SK-N-SH (cell line): ENCODE results near the gene LSS. TPM values are rescaled to one million over a fixed set of nuclear protein-coding genes. Genes with fewer than 3 reads are reported as not detected.

Source experiments
- CTCF ChIA-PET: fragments of 300-600, 350-600 bp; formaldehyde crosslinking; extraction: SDS; loops from one replicate; lab custom pipeline; 2021; lab: Yijun Ruan, JAX
- POLR2A ChIA-PET: fragments of 350-600 bp; sonication (Branson Sonifier 250); formaldehyde crosslinking; extraction: SDS; loops from one replicate; lab custom pipeline; 2020; ENCODE audit warnings: antibody characterized with exemption, inconsistent platforms; lab: Yijun Ruan, JAX
- DNase-seq: peaks from one replicate; pipeline ENCODE4 v3.0.0; 2012
- H2AFZ ChIP-seq: fragments of 200-600 bp; sonication (generic); 2 replicates; pipeline ENCODE4 v1.8.1; 2016; ENCODE audit warnings: antibody characterized with exemption, mild to moderate bottlenecking, low read depth
- H3F3A ChIP-seq: fragments of 200-600 bp; sonication (generic); replicated peaks from 2 replicates; pipeline ENCODE3; 2016; ENCODE audit warnings: antibody characterized with exemption, mild to moderate bottlenecking; ENCODE audit not compliant: insufficient read depth
- H3K27ac ChIP-seq, 2 experiments: fragments of 200-500 bp in 1 of 2; fragments of 200-600 bp in 1 of 2; sonication (Bioruptor generic) in 1 of 2; sonication (generic), shearing (Covaris generic) in 1 of 2; 2 replicates each; pipeline versions ENCODE4 v1.5.1 to v1.6.1; 2014 to 2016; ENCODE audit warnings: low read depth in 2 of 2, inconsistent platforms in 1 of 2, low read length in 1 of 2, mild to moderate bottlenecking in 1 of 2, mixed read lengths in 1 of 2
- H3K27me3 ChIP-seq: fragments of 200-600 bp; sonication (generic), shearing (Covaris generic); 2 replicates; pipeline ENCODE4 v1.6.1; 2016; ENCODE audit warnings: mixed run types; ENCODE audit not compliant: insufficient read depth
- H3K36me3 ChIP-seq, 2 experiments: fragments of 200-500 bp in 1 of 2; fragments of 200-600 bp in 1 of 2; sonication (Bioruptor generic) in 1 of 2; sonication (generic) in 1 of 2; replicated peaks in 1 of 2; 2 replicates each; pipeline versions ENCODE3 to v1.5.1; 2014 to 2016; ENCODE audit warnings: low read length in 1 of 2, mild to moderate bottlenecking in 1 of 2; ENCODE audit not compliant: insufficient read depth in 2 of 2, control insufficient read depth in 1 of 2
- H3K4me1 ChIP-seq, 2 experiments: fragments of 200-500 bp in 1 of 2; fragments of 200-600 bp in 1 of 2; sonication (Bioruptor generic) in 1 of 2; sonication (generic), shearing (Covaris generic) in 1 of 2; 2 replicates each; pipeline versions ENCODE4 v1.5.1 to v1.6.1; 2014 to 2016; ENCODE audit warnings: low read depth in 1 of 2, low read length in 1 of 2, mixed run types in 1 of 2; ENCODE audit not compliant: insufficient read depth in 2 of 2, control insufficient read depth in 1 of 2
- H3K4me2 ChIP-seq: fragments of 200-600 bp; sonication (generic), shearing (Covaris generic); 2 replicates; pipeline ENCODE4 v1.6.1; 2017; ENCODE audit warnings: mixed run types
- H3K4me3 ChIP-seq, 2 experiments: fragments of 200-500 bp in 1 of 2; fragments of 200-600 bp in 1 of 2; sonication (Bioruptor generic) in 1 of 2; sonication (generic), shearing (Covaris generic) in 1 of 2; 2 replicates each; pipeline versions ENCODE4 v1.5.1 to v1.8.1; 2014 to 2016; ENCODE audit warnings: low read depth in 2 of 2, inconsistent platforms in 1 of 2, low read length in 1 of 2, mild to moderate bottlenecking in 1 of 2, mixed read lengths in 1 of 2, moderate library complexity in 1 of 2
- H3K79me2 ChIP-seq: fragments of 200-600 bp; sonication (generic); 2 replicates; pipeline ENCODE4 v1.8.1; 2017; ENCODE audit warnings: mild to moderate bottlenecking; ENCODE audit not compliant: insufficient read depth
- H3K9ac ChIP-seq: fragments of 200-600 bp; sonication (generic); 2 replicates; pipeline ENCODE4 v1.6.1; 2017; ENCODE audit warnings: mixed run types
- H3K9me2 ChIP-seq: fragments of 200-600 bp; sonication (generic); 2 replicates; pipeline ENCODE4 v1.6.1; 2017; ENCODE audit warnings: mixed run types
- H3K9me3 ChIP-seq: fragments of 200-600 bp; sonication (generic); 2 replicates; pipeline ENCODE4 v1.6.1; 2017; ENCODE audit warnings: mixed run types, mild to moderate bottlenecking, moderate library complexity
- H4K20me1 ChIP-seq: fragments of 200-600 bp; sonication (generic); 2 replicates; pipeline ENCODE4 v1.6.1; 2017; ENCODE audit warnings: mild to moderate bottlenecking, mixed run types; ENCODE audit not compliant: insufficient read depth
- CHD2 ChIP-seq: fragments of 150-350 bp; IDR thresholded peaks from 2 replicates; pipeline ENCODE4 v1.6.1; 2018; ENCODE audit warnings: low read length; ENCODE audit not compliant: partially characterized antibody
- ELF1 ChIP-seq: IDR thresholded peaks from 2 replicates; pipeline ENCODE4 v1.4.0; 2012
- FOSL2 ChIP-seq: IDR thresholded peaks from 2 replicates; pipeline ENCODE4 v1.4.0; 2012; ENCODE audit warnings: low read depth, mild to moderate bottlenecking, moderate library complexity, borderline replicate concordance
- FOXJ3 ChIP-seq: sonication (generic); formaldehyde crosslinking; IDR thresholded peaks from 2 replicates; pipeline ENCODE4 v1.5.1; 2020; ENCODE audit warnings: mild to moderate bottlenecking, missing genetic modification reagents
- FOXM1 ChIP-seq: IDR thresholded peaks from 2 replicates; pipeline ENCODE4 v1.4.0; 2012; ENCODE audit warnings: low read depth, mild to moderate bottlenecking
- RCOR1 ChIP-seq: fragments of 150-350 bp; IDR thresholded peaks from 2 replicates; pipeline ENCODE4 v1.6.1; 2017; ENCODE audit warnings: antibody characterized with exemption, low read length
- RXRA ChIP-seq: IDR thresholded peaks from 2 replicates; pipeline ENCODE4 v1.4.0; 2012; ENCODE audit warnings: low read depth, mild to moderate bottlenecking, borderline replicate concordance
- SIN3A ChIP-seq: IDR thresholded peaks from 2 replicates; pipeline ENCODE4 v1.6.1; 2012; ENCODE audit warnings: low read depth, mild to moderate bottlenecking, low read length, moderate library complexity, borderline replicate concordance
- SMC3 ChIP-seq: IDR thresholded peaks from 2 replicates; pipeline ENCODE4 v1.6.1; 2012; ENCODE audit warnings: low read depth, low read length, improper control_type of control experiment
- TAF1 ChIP-seq: IDR thresholded peaks from 2 replicates; pipeline ENCODE4 v1.6.1; 2012; ENCODE audit warnings: low read depth, mild to moderate bottlenecking, low read length, moderate library complexity, borderline replicate concordance
- TCF12 ChIP-seq: IDR thresholded peaks from 2 replicates; pipeline ENCODE4 v1.4.0; 2012
- TEAD4 ChIP-seq: IDR thresholded peaks from 2 replicates; pipeline ENCODE4 v1.4.0; 2012; ENCODE audit warnings: mild to moderate bottlenecking, borderline replicate concordance; ENCODE audit not compliant: insufficient read depth
- YY1 ChIP-seq: IDR thresholded peaks from 2 replicates; pipeline ENCODE4 v1.4.0; 2012; ENCODE audit warnings: low read depth, mild to moderate bottlenecking
- WGBS: methylation state at CpG from one replicate; pipeline ENCODE4 v1.1.6; 2017; ENCODE audit warnings: low lambda C conversion rate; 5-methylcytosine and 5-hydroxymethylcytosine counted together
- polyA plus RNA-seq, 3 experiments: library from polyadenylated mRNA; depleted of rRNA; stranded (reverse); fragments of >200 nt; gene quantifications; 2 replicates each; pipeline ENCODE4 v1.2.3, GENCODE V29; 2012
- TF ChIP-seq, protein P1 (sequence below): IDR thresholded peaks from 2 replicates; pipeline ENCODE4 v1.6.1; 2012; ENCODE audit warnings: mild to moderate bottlenecking, low read depth, low read length, moderate library complexity
- TF ChIP-seq, protein P2 (sequence below): IDR thresholded peaks from 2 replicates; pipeline ENCODE4 v1.4.0; 2012; ENCODE audit warnings: low read depth
- TF ChIP-seq, protein P3 (sequence below): fragments of 150-350 bp; IDR thresholded peaks from 2 replicates; pipeline ENCODE4 v1.6.1; 2017; ENCODE audit warnings: antibody characterized with exemption, low read length, low read depth, borderline replicate concordance
- TF ChIP-seq, protein P4 (sequence below): IDR thresholded peaks from 2 replicates; pipeline ENCODE4; 2012

Gene LSS
- polyA plus RNA-seq, 1 of the 3 experiments (the other 2 are of a cell fraction) = 38.7 TPM

GRCh38 chr21:46187814-46188213, 40.8 kb downstream of the LSS start:
- no peak for DNase-seq
- Histone ChIP-seq H2AFZ (no peak overlapping the region), H3K4me1 (peaks cover 20 to 31% of the 10 kb centered on the region in 2 experiments)
- TF ChIP-seq, protein P1, sequence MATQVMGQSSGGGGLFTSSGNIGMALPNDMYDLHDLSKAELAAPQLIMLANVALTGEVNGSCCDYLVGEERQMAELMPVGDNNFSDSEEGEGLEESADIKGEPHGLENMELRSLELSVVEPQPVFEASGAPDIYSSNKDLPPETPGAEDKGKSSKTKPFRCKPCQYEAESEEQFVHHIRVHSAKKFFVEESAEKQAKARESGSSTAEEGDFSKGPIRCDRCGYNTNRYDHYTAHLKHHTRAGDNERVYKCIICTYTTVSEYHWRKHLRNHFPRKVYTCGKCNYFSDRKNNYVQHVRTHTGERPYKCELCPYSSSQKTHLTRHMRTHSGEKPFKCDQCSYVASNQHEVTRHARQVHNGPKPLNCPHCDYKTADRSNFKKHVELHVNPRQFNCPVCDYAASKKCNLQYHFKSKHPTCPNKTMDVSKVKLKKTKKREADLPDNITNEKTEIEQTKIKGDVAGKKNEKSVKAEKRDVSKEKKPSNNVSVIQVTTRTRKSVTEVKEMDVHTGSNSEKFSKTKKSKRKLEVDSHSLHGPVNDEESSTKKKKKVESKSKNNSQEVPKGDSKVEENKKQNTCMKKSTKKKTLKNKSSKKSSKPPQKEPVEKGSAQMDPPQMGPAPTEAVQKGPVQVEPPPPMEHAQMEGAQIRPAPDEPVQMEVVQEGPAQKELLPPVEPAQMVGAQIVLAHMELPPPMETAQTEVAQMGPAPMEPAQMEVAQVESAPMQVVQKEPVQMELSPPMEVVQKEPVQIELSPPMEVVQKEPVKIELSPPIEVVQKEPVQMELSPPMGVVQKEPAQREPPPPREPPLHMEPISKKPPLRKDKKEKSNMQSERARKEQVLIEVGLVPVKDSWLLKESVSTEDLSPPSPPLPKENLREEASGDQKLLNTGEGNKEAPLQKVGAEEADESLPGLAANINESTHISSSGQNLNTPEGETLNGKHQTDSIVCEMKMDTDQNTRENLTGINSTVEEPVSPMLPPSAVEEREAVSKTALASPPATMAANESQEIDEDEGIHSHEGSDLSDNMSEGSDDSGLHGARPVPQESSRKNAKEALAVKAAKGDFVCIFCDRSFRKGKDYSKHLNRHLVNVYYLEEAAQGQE = no peak
- no peak for TF ChIP-seq ELF1
- TF ChIP-seq CHD2 = no peak
- no peak for TF ChIP-seq YY1
- TF ChIP-seq FOSL2 = no peak
- no peak for TF ChIP-seq FOXM1
- no peak for TF ChIP-seq RCOR1
- TF ChIP-seq FOXJ3 (CRISPR knock-in tag) = no peak
- TF ChIP-seq SMC3 = no peak
- TF ChIP-seq, protein P2, sequence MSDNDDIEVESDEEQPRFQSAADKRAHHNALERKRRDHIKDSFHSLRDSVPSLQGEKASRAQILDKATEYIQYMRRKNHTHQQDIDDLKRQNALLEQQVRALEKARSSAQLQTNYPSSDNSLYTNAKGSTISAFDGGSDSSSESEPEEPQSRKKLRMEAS = no peak
- TF ChIP-seq TEAD4 = no peak
- TF ChIP-seq TAF1 = no peak
- TF ChIP-seq, protein P3, sequence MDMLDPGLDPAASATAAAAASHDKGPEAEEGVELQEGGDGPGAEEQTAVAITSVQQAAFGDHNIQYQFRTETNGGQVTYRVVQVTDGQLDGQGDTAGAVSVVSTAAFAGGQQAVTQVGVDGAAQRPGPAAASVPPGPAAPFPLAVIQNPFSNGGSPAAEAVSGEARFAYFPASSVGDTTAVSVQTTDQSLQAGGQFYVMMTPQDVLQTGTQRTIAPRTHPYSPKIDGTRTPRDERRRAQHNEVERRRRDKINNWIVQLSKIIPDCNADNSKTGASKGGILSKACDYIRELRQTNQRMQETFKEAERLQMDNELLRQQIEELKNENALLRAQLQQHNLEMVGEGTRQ = no peak
- no peak for TF ChIP-seq TCF12
- TF ChIP-seq, protein P4, sequence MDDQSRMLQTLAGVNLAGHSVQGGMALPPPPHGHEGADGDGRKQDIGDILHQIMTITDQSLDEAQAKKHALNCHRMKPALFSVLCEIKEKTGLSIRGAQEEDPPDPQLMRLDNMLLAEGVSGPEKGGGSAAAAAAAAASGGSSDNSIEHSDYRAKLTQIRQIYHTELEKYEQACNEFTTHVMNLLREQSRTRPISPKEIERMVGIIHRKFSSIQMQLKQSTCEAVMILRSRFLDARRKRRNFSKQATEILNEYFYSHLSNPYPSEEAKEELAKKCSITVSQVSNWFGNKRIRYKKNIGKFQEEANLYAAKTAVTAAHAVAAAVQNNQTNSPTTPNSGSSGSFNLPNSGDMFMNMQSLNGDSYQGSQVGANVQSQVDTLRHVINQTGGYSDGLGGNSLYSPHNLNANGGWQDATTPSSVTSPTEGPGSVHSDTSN = no peak
- no peak for TF ChIP-seq SIN3A
- TF ChIP-seq RXRA = no peak
- TF ChIP-seq, all 33 proteins: peak for 0
- Histone ChIP-seq H3K27me3 (no peaks in the 10 kb centered on the region), H3K9me3 (no peaks in the 10 kb centered on the region), H3F3A (peaks cover 10% of the 10 kb centered on the region), H3K4me3 (no peak overlapping the region), H3K9me2 (no peaks in the 10 kb centered on the region), H3K79me2 (no peaks in the 10 kb centered on the region), H3K4me2 (0 out of 2 replicates have a peak overlapping the region, but pooled peaks have one; percentile 61), H4K20me1 (no peaks in the 10 kb centered on the region), H3K27ac (peak overlapping the region; percentile 51 to 89; a peak in 3 of 4 replicates), H3K36me3 (peaks cover 0 to 6% of the 10 kb centered on the region in 2 experiments), H3K9ac (no peak overlapping the region)
- POLR2A ChIA-PET = no interaction called here
- WGBS = 74% methylated on average over 5 of the region's 7 CpGs
- CTCF ChIA-PET = interaction anchor here (0.7 to 2.0 kb wide), 4 partner anchors 11 to 45 kb away, joined by 3 to 6 read pairs (median 4); no protein-coding TSS in a partner anchor
